ENCODE measurements around the gene ANKRD11.

Gene ANKRD11

GRCh38 chr16:89233678-89234490, 256.5 kb downstream of the ANKRD11 start:
- no peak for DNase-seq (ENCODE audit: low read depth)

- DNase-seq (ENCODE audit: low read depth) = no peak
Measured at GRCh38 chr16:89232107-89232506, 258.3 kb downstream of the ANKRD11 start.

- no peak for DNase-seq (ENCODE audit: low read depth)
Measured at GRCh38 chr16:89230255-89230654, 260.1 kb downstream of the ANKRD11 start.

GRCh38 chr16:89224665-89225064, 265.7 kb downstream of the ANKRD11 start:
- DNase-seq (ENCODE audit: low read depth) = no peak

GRCh38 chr16:89222931-89223330, 267.4 kb downstream of the ANKRD11 start:
- no peak for DNase-seq (ENCODE audit: low read depth)

GRCh38 chr16:89221604-89222003, 268.8 kb downstream of the ANKRD11 start:
- no peak for DNase-seq (ENCODE audit: low read depth)

- DNase-seq (ENCODE audit: low read depth) = no peak
Measured at GRCh38 chr16:89219365-89219764, 271.0 kb downstream of the ANKRD11 start.
